Natural killer cell (primary cell): ENCODE measurements around the gene RPN2. TPM values are rescaled to one million over a fixed set of nuclear protein-coding genes. Genes with fewer than 3 reads are reported as not detected.

Experiments used
- ATAC-seq, 3 donors: fragments of 150-1000 bp in 2 of 3; fragments of 200-7000 bp in 1 of 3; cut with Tn5 transposase; 1 replicate in 1 of 3; 2 replicates in 2 of 3; pipeline ENCODE4 v1.10.0; 2021; ENCODE audit warnings: mild to moderate bottlenecking in 2 of 3, moderate library complexity in 2 of 3
- DNase-seq, 2 donors: peaks; one replicate each; pipeline versions ENCODE4 v3.0.0 to v3.0.0-alpha.2; 2013 to 2021; ENCODE audit warnings: mixed read lengths in 1 of 2
- H3K27ac ChIP-seq: one replicate; pipeline ENCODE4 v1.5.1; 2013; ENCODE audit warnings: mild to moderate bottlenecking, low read length
- H3K27me3 ChIP-seq: one replicate; pipeline ENCODE4 v1.6.1; 2013; ENCODE audit warnings: low read length; ENCODE audit not compliant: control insufficient read depth, insufficient read depth
- H3K36me3 ChIP-seq: one replicate; pipeline ENCODE4 v1.6.1; 2013; ENCODE audit warnings: low read length; ENCODE audit not compliant: control insufficient read depth, insufficient read depth
- H3K4me1 ChIP-seq: one replicate; pipeline ENCODE4 v1.6.1; 2013; ENCODE audit warnings: low read length; ENCODE audit not compliant: control insufficient read depth, insufficient read depth
- H3K4me3 ChIP-seq: one replicate; pipeline ENCODE4 v1.5.1; 2013; ENCODE audit warnings: low read length
- H3K9me3 ChIP-seq: one replicate; pipeline ENCODE4 v1.6.1; 2013; ENCODE audit warnings: low read length; ENCODE audit not compliant: control insufficient read depth, insufficient read depth
- H3K27ac Mint-ChIP-seq, 2 donors: one replicate each; pipeline ENCODE4 v1.8.0; 2022; ENCODE audit warnings: mild to moderate bottlenecking in 2 of 2, mixed read lengths in 2 of 2, moderate library complexity in 1 of 2
- H3K27me3 Mint-ChIP-seq, 2 donors: one replicate each; pipeline ENCODE4 v1.8.0; 2022; ENCODE audit warnings: low read depth in 2 of 2, mixed read lengths in 2 of 2
- H3K36me3 Mint-ChIP-seq: one replicate; pipeline ENCODE4 v1.8.0; 2022; ENCODE audit warnings: mixed read lengths
- H3K4me1 Mint-ChIP-seq, 2 donors: one replicate each; pipeline ENCODE4 v1.8.0; 2022; ENCODE audit warnings: mixed read lengths in 2 of 2
- H3K4me3 Mint-ChIP-seq: one replicate; pipeline ENCODE4 v1.8.0; 2022; ENCODE audit warnings: mild to moderate bottlenecking, moderate library complexity, mixed read lengths
- H3K9me3 Mint-ChIP-seq, 2 donors: one replicate each; pipeline ENCODE4 v1.8.0; 2022; ENCODE audit warnings: mixed read lengths in 2 of 2
- WGBS: methylation state at CpG from one replicate; pipeline ENCODE4 v1.1.7; 2013; ENCODE audit warnings: missing lambda C conversion rate; ENCODE audit not compliant: insufficient coverage; 5-methylcytosine and 5-hydroxymethylcytosine counted together
- intact Hi-C: fragments of 100-400 bp; cut with micrococcal nuclease; formaldehyde crosslinking; loops from one replicate; pipeline ENCODE4 v1.14.2; 2022
- total RNA-seq, 4 donors: library from RNA; stranded (reverse); fragments of 120-200 nt in 1 of 4; gene quantifications; one replicate each; pipeline versions ENCODE4 v1.2.3 to v1.2.4, GENCODE V29; 2013 to 2022
- TF ChIP-seq, protein P1 (sequence below): fragments of 200-600 bp; IDR thresholded peaks from one replicate; pipeline ENCODE4 v1.8.0; 2022; ENCODE audit warnings: antibody characterized with exemption

RPN2 gene
- total RNA-seq, 3 donors from 2014 or later (not counting 1 experiment from before 2014, with no cell fraction given), result 124 to 136 (median 125) TPM

DNA sequence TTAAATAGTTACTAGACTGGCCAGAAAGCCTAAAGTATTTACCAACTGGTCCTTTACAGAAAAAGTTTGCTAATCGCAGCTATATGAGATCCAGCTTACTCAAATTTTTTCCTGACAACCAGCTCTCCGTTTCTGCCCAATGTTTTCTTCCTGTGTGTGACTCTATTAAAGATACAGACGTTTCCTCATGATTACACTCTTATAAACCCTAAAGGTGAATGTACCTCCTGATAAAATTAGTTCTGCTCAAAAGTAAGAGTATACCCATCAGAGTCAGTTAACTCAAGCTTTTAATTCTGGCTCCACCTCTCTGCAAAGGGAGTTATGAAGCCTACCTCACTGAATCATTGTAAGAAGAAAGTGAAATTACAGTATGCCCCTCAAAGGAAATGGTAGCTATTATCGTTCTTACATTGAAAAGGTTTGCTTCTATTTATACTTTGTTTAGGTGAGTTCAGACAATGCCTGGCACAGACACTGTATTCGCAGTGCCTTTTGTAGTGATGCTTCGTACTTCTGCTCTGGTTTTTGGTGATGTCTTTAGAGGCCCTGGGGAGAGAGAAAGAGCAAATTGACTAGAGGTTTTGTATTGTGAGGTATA is 10.4 kb downstream of the RPN2 start:
- TF ChIP-seq, protein P1, sequence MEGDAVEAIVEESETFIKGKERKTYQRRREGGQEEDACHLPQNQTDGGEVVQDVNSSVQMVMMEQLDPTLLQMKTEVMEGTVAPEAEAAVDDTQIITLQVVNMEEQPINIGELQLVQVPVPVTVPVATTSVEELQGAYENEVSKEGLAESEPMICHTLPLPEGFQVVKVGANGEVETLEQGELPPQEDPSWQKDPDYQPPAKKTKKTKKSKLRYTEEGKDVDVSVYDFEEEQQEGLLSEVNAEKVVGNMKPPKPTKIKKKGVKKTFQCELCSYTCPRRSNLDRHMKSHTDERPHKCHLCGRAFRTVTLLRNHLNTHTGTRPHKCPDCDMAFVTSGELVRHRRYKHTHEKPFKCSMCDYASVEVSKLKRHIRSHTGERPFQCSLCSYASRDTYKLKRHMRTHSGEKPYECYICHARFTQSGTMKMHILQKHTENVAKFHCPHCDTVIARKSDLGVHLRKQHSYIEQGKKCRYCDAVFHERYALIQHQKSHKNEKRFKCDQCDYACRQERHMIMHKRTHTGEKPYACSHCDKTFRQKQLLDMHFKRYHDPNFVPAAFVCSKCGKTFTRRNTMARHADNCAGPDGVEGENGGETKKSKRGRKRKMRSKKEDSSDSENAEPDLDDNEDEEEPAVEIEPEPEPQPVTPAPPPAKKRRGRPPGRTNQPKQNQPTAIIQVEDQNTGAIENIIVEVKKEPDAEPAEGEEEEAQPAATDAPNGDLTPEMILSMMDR, result no peak
- H3K4me1 Mint-ChIP-seq, result peaks cover 56 to 59% of the 10 kb centered on the region in 2 donors
- no peak for DNase-seq
- no peaks in the 10 kb centered on the region for H3K27me3 Mint-ChIP-seq
- Histone ChIP-seq H3K27me3 (no peaks in the 10 kb centered on the region), H3K4me1 (peaks cover 11% of the 10 kb centered on the region), H3K36me3 (peaks cover 37% of the 10 kb centered on the region), H3K4me3 (no peak overlapping the region), H3K9me3 (no peaks in the 10 kb centered on the region), H3K27ac (no peak overlapping the region)
- WGBS, result 44% methylated on average over 6 of the region's 6 CpGs
- intact Hi-C loops, result no loop called here
- H3K9me3 Mint-ChIP-seq, result no peaks in the 10 kb centered on the region
- no peak overlapping the region for H3K4me3 Mint-ChIP-seq
- H3K27ac Mint-ChIP-seq, result peak overlapping the region; percentile 63 to 66
- H3K36me3 Mint-ChIP-seq, result peaks cover 6% of the 10 kb centered on the region
- ATAC-seq, result no peak

DNA sequence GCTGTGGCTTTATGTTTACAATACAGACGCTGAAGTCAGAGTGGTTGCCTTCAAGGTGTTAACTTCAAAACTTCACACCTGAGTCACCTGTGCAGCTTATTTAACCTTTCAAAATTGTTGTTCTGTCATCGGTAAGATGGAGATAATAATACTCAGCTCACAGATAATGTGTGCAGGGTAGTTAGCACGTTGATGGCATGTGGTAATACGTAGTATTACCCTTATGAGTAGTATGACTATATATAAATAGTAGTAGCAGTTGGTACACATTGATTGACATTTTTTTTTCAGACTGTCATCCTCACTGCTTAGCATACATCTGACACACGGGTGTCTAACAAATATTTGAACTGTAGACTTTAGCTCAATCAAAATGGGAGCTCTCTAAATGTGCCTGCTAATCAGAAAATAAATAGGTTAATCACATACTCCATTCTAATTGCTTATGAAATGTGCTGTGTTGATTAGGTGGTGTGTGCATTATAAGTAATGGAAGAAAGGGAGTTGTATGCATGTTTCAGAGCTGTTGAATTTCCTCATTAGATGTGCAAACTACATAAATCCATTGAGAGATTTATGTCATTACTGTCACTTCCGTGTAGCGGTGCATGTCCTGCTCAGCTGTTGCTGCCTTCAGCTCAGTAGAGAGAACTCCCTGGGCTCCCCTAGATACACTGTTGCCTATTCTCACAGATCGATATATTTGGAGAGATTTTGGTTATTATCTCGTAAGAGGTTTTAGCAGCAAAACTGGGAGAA is 11.4 kb downstream of the RPN2 start:
- H3K36me3 Mint-ChIP-seq, result peaks cover 6% of the 10 kb centered on the region
- TF ChIP-seq, protein P1, result no peak
- no peaks in the 10 kb centered on the region for H3K9me3 Mint-ChIP-seq
- 72% methylated on average over 8 of the region's 9 CpGs for WGBS
- DNase-seq (no peak), ATAC-seq (no peak)
- H3K9me3 ChIP-seq, result no peaks in the 10 kb centered on the region
- intact Hi-C loops, result no loop called here
- peaks cover 31% of the 10 kb centered on the region for H3K36me3 ChIP-seq
- no peaks in the 10 kb centered on the region for H3K27me3 Mint-ChIP-seq
- H3K4me1 ChIP-seq, result peaks cover 18% of the 10 kb centered on the region
- H3K4me3 ChIP-seq, result no peak overlapping the region
- peaks cover 66 to 67% of the 10 kb centered on the region in 2 donors for H3K4me1 Mint-ChIP-seq
- peak overlapping the region; percentile 63 to 66 for H3K27ac Mint-ChIP-seq
- no peak overlapping the region for H3K27ac ChIP-seq
- H3K27me3 ChIP-seq, result no peaks in the 10 kb centered on the region
- no peak overlapping the region for H3K4me3 Mint-ChIP-seq

DNA sequence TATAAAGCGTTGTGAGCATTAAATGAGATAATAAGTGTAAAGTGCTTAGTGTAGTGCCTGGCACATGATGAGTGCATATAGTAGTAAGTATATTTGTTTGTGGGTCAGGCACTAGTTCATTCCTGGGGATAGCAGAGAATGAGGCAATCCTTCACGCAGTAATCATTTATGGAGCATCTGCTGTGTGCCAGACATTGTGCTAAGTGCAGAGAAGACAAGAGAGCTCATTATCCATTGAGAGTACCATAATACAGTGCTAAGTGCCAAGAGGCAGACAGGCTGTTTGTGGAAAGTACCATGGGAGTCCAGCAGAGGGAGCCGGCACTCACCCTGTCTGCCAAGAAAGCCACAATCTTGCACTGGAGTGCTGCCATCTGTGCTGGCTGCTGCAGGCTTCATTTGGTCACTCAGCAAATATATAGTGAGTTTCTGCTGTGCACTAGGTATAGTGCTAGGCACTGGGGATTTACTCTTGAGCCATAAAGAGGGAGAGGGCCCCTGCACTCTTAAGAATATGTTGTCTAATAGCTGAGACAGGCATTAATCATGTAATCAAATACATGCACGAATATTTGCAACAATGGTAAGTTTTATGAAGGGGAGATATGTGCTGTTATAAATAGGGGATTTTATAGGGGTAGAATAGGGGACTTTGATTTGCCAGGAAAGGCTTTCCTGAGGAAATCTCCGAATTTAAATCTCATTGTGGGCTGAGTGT is 13.2 kb downstream of the RPN2 start:
- Mint-ChIP-seq H3K36me3 (no peaks in the 10 kb centered on the region), H3K27me3 (no peaks in the 10 kb centered on the region), H3K4me1 (peaks cover 70% of the 10 kb centered on the region in 2 donors), H3K9me3 (no peaks in the 10 kb centered on the region), H3K4me3 (no peak overlapping the region), H3K27ac (no peak overlapping the region)
- no peak overlapping the region for H3K4me3 ChIP-seq
- intact Hi-C loops, result no loop called here
- 54% methylated on average over 5 of the region's 5 CpGs for WGBS
- H3K27ac ChIP-seq, result no peak overlapping the region
- H3K9me3 ChIP-seq, result no peaks in the 10 kb centered on the region
- peak; percentile 56 to 85 for DNase-seq
- H3K36me3 ChIP-seq, result peaks cover 19% of the 10 kb centered on the region
- no peaks in the 10 kb centered on the region for H3K27me3 ChIP-seq
- peak; percentile 86 to 93 (median 90) for ATAC-seq
- TF ChIP-seq, protein P1, result peak; percentile 88
- H3K4me1 ChIP-seq, result peaks cover 29% of the 10 kb centered on the region
